ENCODE measurements around the gene CHCHD3.

The CHCHD3 gene

GRCh38 chr7:132857031-132857430 lies 224.9 kb downstream of the CHCHD3 start:
- DNase-seq: no peak

- DNase-seq: no peak
These were observed 225.5 kb downstream of the CHCHD3 start for GRCh38 chr7:132856416-132856815.

- no peak for DNase-seq
These were observed 226.0 kb downstream of the CHCHD3 start for GRCh38 chr7:132855901-132856300.

- no peak for DNase-seq
These were observed 227.7 kb downstream of the CHCHD3 start for GRCh38 chr7:132854238-132854637.

GRCh38 chr7:132847376-132847775 lies 234.5 kb downstream of the CHCHD3 start:
- DNase-seq: no peak

- no peak for DNase-seq
These were observed 235.8 kb downstream of the CHCHD3 start for GRCh38 chr7:132846086-132846485.

GRCh38 chr7:132842478-132842877 lies 239.4 kb downstream of the CHCHD3 start:
- no peak for DNase-seq

- no peak for DNase-seq
These were observed 241.7 kb downstream of the CHCHD3 start for GRCh38 chr7:132840199-132840598.

GRCh38 chr7:132838313-132838712 lies 243.6 kb downstream of the CHCHD3 start:
- DNase-seq: no peak

GRCh38 chr7:132837529-132837928 lies 244.4 kb downstream of the CHCHD3 start:
- no peak for DNase-seq

- no peak for DNase-seq
These were observed 245.1 kb downstream of the CHCHD3 start for GRCh38 chr7:132836746-132837145.

GRCh38 chr7:132830941-132831340 lies 250.9 kb downstream of the CHCHD3 start:
- DNase-seq: no peak

GRCh38 chr7:132828502-132828901 lies 253.4 kb downstream of the CHCHD3 start:
- DNase-seq: no peak

GRCh38 chr7:132825932-132826835 lies 255.7 kb downstream of the CHCHD3 start:
- no peak for DNase-seq

GRCh38 chr7:132825222-132825621 lies 256.7 kb downstream of the CHCHD3 start:
- DNase-seq: no peak

- no peak for DNase-seq
These were observed 262.2 kb downstream of the CHCHD3 start for GRCh38 chr7:132819648-132820047.

- no peak for DNase-seq
These were observed 263.9 kb downstream of the CHCHD3 start for GRCh38 chr7:132817949-132818348.

- DNase-seq: no peak
These were observed 266.1 kb downstream of the CHCHD3 start for GRCh38 chr7:132815696-132816311.

GRCh38 chr7:132815130-132815529 lies 266.8 kb downstream of the CHCHD3 start:
- DNase-seq: no peak

GRCh38 chr7:132810561-132810960 lies 271.3 kb downstream of the CHCHD3 start:
- DNase-seq: no peak

- no peak for DNase-seq
These were observed 275.1 kb downstream of the CHCHD3 start for GRCh38 chr7:132806834-132807233.

GRCh38 chr7:132805766-132806165 lies 276.1 kb downstream of the CHCHD3 start:
- DNase-seq: no peak

- no peak for DNase-seq
These were observed 276.9 kb downstream of the CHCHD3 start for GRCh38 chr7:132804849-132805485.

- DNase-seq: no peak
These were observed 281.4 kb downstream of the CHCHD3 start for GRCh38 chr7:132800522-132800921.

Data from GOT3 (cell line).